ENCODE results near the gene HDGF. TPM values are rescaled to one million over a fixed set of nuclear protein-coding genes. Genes with fewer than 3 reads are reported as not detected.

The HDGF gene
- total RNA-seq, 1 experiment from 2014 or later: 550 TPM

Other genes starting within 250 kb of the HDGF start
- 34.8 and 47.1 TPM in 2 replicates for gene IQGAP3, start 179.1 kb downstream of the HDGF start, total RNA-seq (2014; rRNA removed; shearing (Covaris generic); ENCODE audit: low replicate concordance)
- not detected in 2 replicates for gene TTC24, start 172.0 kb downstream of the HDGF start, total RNA-seq (2014; rRNA removed; shearing (Covaris generic); ENCODE audit: low replicate concordance)
- gene NAXE, start 159.9 kb downstream of the HDGF start, total RNA-seq (2014; rRNA removed; shearing (Covaris generic); ENCODE audit: low replicate concordance): 142 and 150 TPM in 2 replicates
- 8.8 and 33.6 TPM in 2 replicates for gene GPATCH4, start 150.2 kb downstream of the HDGF start, total RNA-seq (2014; rRNA removed; shearing (Covaris generic); ENCODE audit: low replicate concordance)
- gene HAPLN2, start 132.3 kb downstream of the HDGF start, total RNA-seq (2014; rRNA removed; shearing (Covaris generic); ENCODE audit: low replicate concordance): not detected in 2 replicates
- gene BCAN, start 109.6 kb downstream of the HDGF start, total RNA-seq (2014; rRNA removed; shearing (Covaris generic); ENCODE audit: low replicate concordance): not detected in 2 replicates
- gene NES, start 74.3 kb downstream of the HDGF start, total RNA-seq (2014; rRNA removed; shearing (Covaris generic); ENCODE audit: low replicate concordance): 0.03 TPM in 2 replicates
- gene CRABP2, start 46.1 kb downstream of the HDGF start, total RNA-seq (2014; rRNA removed; shearing (Covaris generic); ENCODE audit: low replicate concordance): not detected in 2 replicates
- 34.4 and 34.6 TPM in 2 replicates for gene METTL25B, start 23.2 kb downstream of the HDGF start, total RNA-seq (2014; rRNA removed; shearing (Covaris generic); ENCODE audit: low replicate concordance)
- gene ISG20L2, start 22.9 kb downstream of the HDGF start, total RNA-seq (2014; rRNA removed; shearing (Covaris generic); ENCODE audit: low replicate concordance): 9.6 and 19.6 TPM in 2 replicates
- 181 and 194 TPM in 2 replicates for gene MRPL24, start 10.6 kb downstream of the HDGF start, total RNA-seq (2014; rRNA removed; shearing (Covaris generic); ENCODE audit: low replicate concordance)
- gene PRCC, start 15.9 kb upstream of the HDGF start, total RNA-seq (2014; rRNA removed; shearing (Covaris generic); ENCODE audit: low replicate concordance): 29.4 and 50.9 TPM in 2 replicates
- gene SH2D2A, start 65.2 kb upstream of the HDGF start, total RNA-seq (2014; rRNA removed; shearing (Covaris generic); ENCODE audit: low replicate concordance): not detected in 2 replicates
- 0.03 TPM in 1 of 2 replicates, not detected in the other for gene INSRR, start 107.4 kb upstream of the HDGF start, total RNA-seq (2014; rRNA removed; shearing (Covaris generic); ENCODE audit: low replicate concordance)
- not detected in 2 replicates for gene NTRK1, start 109.2 kb upstream of the HDGF start, total RNA-seq (2014; rRNA removed; shearing (Covaris generic); ENCODE audit: low replicate concordance)
- gene PEAR1, start 142.0 kb upstream of the HDGF start, total RNA-seq (2014; rRNA removed; shearing (Covaris generic); ENCODE audit: low replicate concordance): 0.88 and 5.0 TPM in 2 replicates
- gene LRRC71, start 169.0 kb upstream of the HDGF start, total RNA-seq (2014; rRNA removed; shearing (Covaris generic); ENCODE audit: low replicate concordance): 0.14 TPM in 1 of 2 replicates, not detected in the other